ENCODE measurements around the gene CDH2.

DNA sequence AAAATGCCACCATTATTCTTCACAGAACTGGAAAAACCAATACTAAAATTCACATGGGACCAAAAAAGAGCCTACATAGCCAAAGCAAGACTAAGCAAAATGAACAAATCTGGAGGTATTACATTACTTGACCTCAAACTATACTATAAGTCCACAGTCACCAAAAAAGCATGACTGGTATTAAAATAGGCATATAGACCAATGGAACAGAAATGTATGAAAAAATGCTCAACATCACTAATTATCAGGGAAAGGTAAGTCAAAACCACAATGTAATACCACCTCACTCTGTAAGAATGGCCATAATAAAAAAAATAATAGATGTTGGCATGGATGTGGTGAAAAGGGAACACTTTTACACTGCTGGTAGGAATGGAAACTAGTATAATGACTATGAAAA is 158.6 kb downstream of the CDH2 start:
- TF ChIP-seq CTCF (IDR thresholded peaks at IDR 0.05; ENCODE audit: insufficient read depth, low read depth, low read length) (no peak), EZH2 (IDR thresholded peaks at IDR 0.05; ENCODE audit: insufficient read depth, low read length) (no peak)
